HG02973 (cell line): Measurements from ENCODE around the gene GRID1.

Source experiments
- ATAC-seq: cut with Tn5 transposase; IDR thresholded peaks from one replicate; pipeline ENCODE4 v1.9.1; 2021; ENCODE audit warnings: moderate library complexity; ENCODE audit not compliant: unreplicated experiment

Gene GRID1

GRCh38 chr10:86160890-86161585 is 205.6 kb downstream of the GRID1 start:
- no peak for ATAC-seq

GRCh38 chr10:86159797-86160196 is 206.8 kb downstream of the GRID1 start:
- ATAC-seq = no peak

- no peak for ATAC-seq
These were observed 211.3 kb downstream of the GRID1 start for GRCh38 chr10:86155054-86155921.

- ATAC-seq = no peak
These were observed 212.8 kb downstream of the GRID1 start for GRCh38 chr10:86153751-86154150.

- ATAC-seq = no peak
These were observed 213.7 kb downstream of the GRID1 start for GRCh38 chr10:86152911-86153310.

- ATAC-seq = no peak
These were observed 214.2 kb downstream of the GRID1 start for GRCh38 chr10:86152354-86152753.

- ATAC-seq = no peak
These were observed 215.0 kb downstream of the GRID1 start for GRCh38 chr10:86151613-86152012.

- ATAC-seq = no peak
These were observed 217.3 kb downstream of the GRID1 start for GRCh38 chr10:86149257-86149656.

GRCh38 chr10:86148117-86148516 is 218.5 kb downstream of the GRID1 start:
- no peak for ATAC-seq

GRCh38 chr10:86144301-86144700 is 222.3 kb downstream of the GRID1 start:
- ATAC-seq = no peak

- ATAC-seq = no peak
These were observed 224.7 kb downstream of the GRID1 start for GRCh38 chr10:86141896-86142295.

- no peak for ATAC-seq
These were observed 227.4 kb downstream of the GRID1 start for GRCh38 chr10:86139066-86139657.

- ATAC-seq = no peak
These were observed 228.0 kb downstream of the GRID1 start for GRCh38 chr10:86138551-86139065.

- no peak for ATAC-seq
These were observed 229.0 kb downstream of the GRID1 start for GRCh38 chr10:86137561-86137960.

GRCh38 chr10:86136934-86137333 is 229.7 kb downstream of the GRID1 start:
- ATAC-seq = no peak

- no peak for ATAC-seq
These were observed 231.4 kb downstream of the GRID1 start for GRCh38 chr10:86135191-86135590.

GRCh38 chr10:86130737-86131475 is 235.7 kb downstream of the GRID1 start:
- ATAC-seq = no peak

- no peak for ATAC-seq
These were observed 236.6 kb downstream of the GRID1 start for GRCh38 chr10:86130041-86130440.

GRCh38 chr10:86128360-86128759 is 238.2 kb downstream of the GRID1 start:
- no peak for ATAC-seq

- ATAC-seq = no peak
These were observed 239.2 kb downstream of the GRID1 start for GRCh38 chr10:86127274-86127819.

GRCh38 chr10:86124734-86125133 is 241.9 kb downstream of the GRID1 start:
- ATAC-seq = no peak
